ENCODE results near the gene GRIK4.

The GRIK4 gene

GRCh38 chr11:120526241-120526640 lies 14.7 kb downstream of the GRIK4 start:
- DNase-seq (ENCODE audit: low read depth in 2 of 2): no peak

GRCh38 chr11:120527111-120527761 lies 15.7 kb downstream of the GRIK4 start:
- DNase-seq (ENCODE audit: low read depth in 2 of 2): no peak

- DNase-seq (ENCODE audit: low read depth in 2 of 2): no peak
Measured at GRCh38 chr11:120528749-120529148, 17.2 kb downstream of the GRIK4 start.

GRCh38 chr11:120529214-120529613 lies 17.7 kb downstream of the GRIK4 start:
- no peak for DNase-seq (ENCODE audit: low read depth in 2 of 2)

GRCh38 chr11:120529911-120530310 lies 18.4 kb downstream of the GRIK4 start:
- DNase-seq (ENCODE audit: low read depth in 2 of 2): no peak

- DNase-seq (ENCODE audit: low read depth in 2 of 2): no peak
Measured at GRCh38 chr11:120532082-120532831, 20.7 kb downstream of the GRIK4 start.

GRCh38 chr11:120532832-120533196 lies 21.3 kb downstream of the GRIK4 start:
- no peak for DNase-seq (ENCODE audit: low read depth in 2 of 2)

GRCh38 chr11:120536091-120536796 lies 24.7 kb downstream of the GRIK4 start:
- no peak for DNase-seq (ENCODE audit: low read depth in 2 of 2)

- DNase-seq (ENCODE audit: low read depth in 2 of 2): no peak
Measured at GRCh38 chr11:120536797-120537169, 25.2 kb downstream of the GRIK4 start.

- no peak for DNase-seq (ENCODE audit: low read depth in 2 of 2)
Measured at GRCh38 chr11:120537996-120538395, 26.4 kb downstream of the GRIK4 start.

GRCh38 chr11:120538707-120539106 lies 27.2 kb downstream of the GRIK4 start:
- DNase-seq (ENCODE audit: low read depth in 2 of 2): no peak

- no peak for DNase-seq (ENCODE audit: low read depth in 2 of 2)
Measured at GRCh38 chr11:120539667-120540369, 28.3 kb downstream of the GRIK4 start.

GRCh38 chr11:120540744-120541465 lies 29.4 kb downstream of the GRIK4 start:
- DNase-seq (ENCODE audit: low read depth in 2 of 2): no peak

- DNase-seq (ENCODE audit: low read depth in 2 of 2): no peak
Measured at GRCh38 chr11:120543521-120544215, 32.1 kb downstream of the GRIK4 start.

GRCh38 chr11:120545813-120546212 lies 34.3 kb downstream of the GRIK4 start:
- no peak for DNase-seq (ENCODE audit: low read depth in 2 of 2)

GRCh38 chr11:120546312-120547205 lies 35.0 kb downstream of the GRIK4 start:
- DNase-seq (ENCODE audit: low read depth in 2 of 2): peak; percentile 91 to 92

- DNase-seq (ENCODE audit: low read depth in 2 of 2): no peak
Measured at GRCh38 chr11:120547316-120547715, 35.8 kb downstream of the GRIK4 start.

GRCh38 chr11:120547811-120548681 lies 36.5 kb downstream of the GRIK4 start:
- peak; percentile 70 to 78 for DNase-seq (ENCODE audit: low read depth in 2 of 2)

GRCh38 chr11:120548682-120549209 lies 37.2 kb downstream of the GRIK4 start:
- DNase-seq (ENCODE audit: low read depth in 2 of 2): no peak
